GM21619 (cell line): ENCODE data around the gene LCN15.
A peak's percentile ranks its signal among the peaks of the same experiment; 100 is the strongest.
"Not testable (repeated sequence)": the region's sequence is repeated elsewhere in the genome, so short reads cannot be mapped to it uniquely, and the experiment has no call there.

Source experiments
- ATAC-seq: cut with Tn5 transposase; IDR thresholded peaks from one replicate; pipeline ENCODE4 v1.9.1; 2021; ENCODE audit not compliant: unreplicated experiment

LCN15 gene

DNA sequence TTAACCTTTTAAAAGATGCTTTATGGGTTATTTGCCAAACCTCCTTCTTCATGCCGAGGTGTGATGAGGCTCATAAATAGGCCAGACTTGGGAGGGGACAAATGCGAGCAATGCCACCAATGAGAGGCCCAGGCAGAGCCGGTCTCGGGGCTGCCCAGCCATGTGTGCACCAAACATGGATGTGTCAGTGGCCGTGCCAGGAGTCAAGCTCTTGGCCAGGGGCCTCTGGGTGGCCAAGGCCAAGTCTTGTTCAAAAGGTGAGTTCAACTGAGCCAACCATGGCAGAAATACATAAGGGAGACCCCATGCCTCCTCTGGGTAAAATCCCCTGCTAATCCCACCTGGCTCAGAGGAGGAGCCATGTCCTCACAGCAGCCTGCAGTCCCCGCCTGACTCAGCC, 10.9 kb upstream of the LCN15 start:
- no peak for ATAC-seq

DNA sequence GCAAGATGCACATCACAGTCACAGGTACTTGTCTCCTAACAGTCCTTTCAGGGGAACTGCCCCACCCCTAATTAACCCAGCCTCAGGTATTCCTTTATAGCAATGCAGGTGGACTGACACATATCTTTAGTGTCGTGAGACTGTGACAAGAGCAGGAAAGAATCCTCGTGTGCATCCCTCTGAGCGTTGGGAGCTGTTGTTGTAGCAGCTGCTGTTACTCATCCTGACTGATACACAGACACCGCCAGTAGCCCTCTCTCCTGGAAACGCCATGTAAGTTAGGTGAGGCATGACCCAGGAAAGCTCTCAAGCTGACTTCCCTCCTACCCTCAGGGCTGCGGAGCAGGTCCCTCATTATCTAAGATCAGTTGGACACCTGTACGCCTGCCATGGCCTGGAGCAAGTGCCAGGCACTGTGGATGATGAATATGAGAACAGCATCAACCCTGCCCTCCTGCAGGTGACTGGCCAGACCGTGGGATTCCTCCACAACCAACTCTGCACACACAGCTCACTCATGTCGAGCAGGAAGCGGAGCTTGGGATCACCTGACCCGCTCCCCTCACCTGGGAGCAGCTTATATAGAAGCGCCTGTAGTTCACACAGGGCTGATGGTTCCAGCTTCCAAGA, 10.2 kb upstream of the LCN15 start:
- ATAC-seq = no peak

DNA sequence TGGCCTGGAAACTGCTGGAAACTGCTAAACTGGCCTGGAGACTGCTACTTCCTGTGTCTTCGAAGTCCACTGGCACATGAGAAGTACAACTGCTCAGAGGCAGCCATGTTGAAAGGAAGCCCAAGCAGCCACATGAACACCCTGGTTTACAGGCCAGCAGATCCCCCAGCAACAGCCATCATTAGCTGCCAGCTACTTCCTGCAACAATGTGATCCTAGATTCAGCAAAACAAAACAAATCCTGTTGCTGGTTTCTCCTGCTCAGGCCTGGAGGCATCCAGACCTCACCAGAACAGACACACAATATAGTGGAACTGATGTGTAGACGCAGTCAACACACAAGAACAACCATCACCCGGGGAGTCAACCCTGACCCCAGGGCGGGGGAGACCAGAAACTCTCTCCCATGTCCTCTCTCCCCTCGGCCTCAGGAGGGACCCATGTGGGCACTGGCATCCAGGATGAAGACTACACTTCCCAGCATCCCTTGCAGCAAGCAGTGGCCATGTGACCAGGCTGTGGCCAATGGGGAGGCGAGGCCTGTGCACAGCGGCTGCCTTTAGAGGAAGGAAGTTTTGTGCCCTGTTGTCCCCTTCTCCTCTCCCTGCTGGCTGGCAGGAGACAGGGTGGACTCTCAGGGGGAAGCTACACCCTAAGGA, 9.2 kb upstream of the LCN15 start:
- no peak for ATAC-seq

DNA sequence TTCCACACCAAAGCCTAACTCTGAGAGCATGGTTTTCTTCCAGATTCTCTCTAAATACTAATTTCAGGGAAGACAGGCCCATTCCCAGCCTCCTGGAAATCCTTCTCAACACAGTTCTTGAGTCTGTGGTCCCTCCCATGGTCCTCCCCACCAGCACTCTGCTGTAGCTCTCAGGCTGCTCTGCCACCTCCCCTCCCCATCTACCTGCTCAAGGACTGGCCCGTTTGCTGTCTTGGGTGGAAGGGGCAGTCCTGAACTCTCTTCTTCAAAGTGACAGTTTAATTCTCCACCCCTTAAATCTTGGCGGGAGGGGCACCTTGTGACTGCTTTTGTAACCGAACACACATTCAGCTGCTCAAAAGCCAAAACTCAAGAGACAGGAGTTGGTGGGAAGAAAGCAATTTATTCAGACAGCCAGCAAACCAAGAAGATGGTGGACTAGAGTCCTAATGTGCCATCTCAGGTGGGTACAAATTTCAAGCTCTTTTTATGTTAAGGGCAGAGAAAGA, 7.6 kb upstream of the LCN15 start:
- no peak for ATAC-seq

DNA sequence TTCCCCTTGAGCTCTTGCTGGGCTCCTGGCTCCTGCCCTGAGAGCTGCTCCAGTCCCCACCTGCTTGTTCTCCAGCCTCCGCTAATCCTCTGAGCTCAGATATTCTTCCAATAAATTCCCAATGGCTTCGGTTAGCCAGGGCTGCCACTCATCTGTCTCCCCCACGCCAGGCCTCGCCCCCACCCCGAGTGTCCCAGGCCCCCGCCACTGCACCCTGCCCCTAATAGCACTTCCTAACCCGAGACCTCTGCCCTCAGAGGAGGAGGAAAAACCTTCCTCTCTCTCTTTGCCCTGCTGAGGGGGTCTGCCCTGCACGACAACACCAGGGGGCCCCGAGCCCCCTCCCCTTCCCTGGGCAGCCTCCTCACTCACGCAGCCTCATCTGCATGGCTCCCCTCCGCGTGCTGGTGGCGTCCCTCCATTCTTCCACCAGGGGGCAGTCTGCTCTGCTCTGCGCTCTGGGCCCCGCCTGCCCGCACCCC, 5.4 kb upstream of the LCN15 start:
- no peak for ATAC-seq

DNA sequence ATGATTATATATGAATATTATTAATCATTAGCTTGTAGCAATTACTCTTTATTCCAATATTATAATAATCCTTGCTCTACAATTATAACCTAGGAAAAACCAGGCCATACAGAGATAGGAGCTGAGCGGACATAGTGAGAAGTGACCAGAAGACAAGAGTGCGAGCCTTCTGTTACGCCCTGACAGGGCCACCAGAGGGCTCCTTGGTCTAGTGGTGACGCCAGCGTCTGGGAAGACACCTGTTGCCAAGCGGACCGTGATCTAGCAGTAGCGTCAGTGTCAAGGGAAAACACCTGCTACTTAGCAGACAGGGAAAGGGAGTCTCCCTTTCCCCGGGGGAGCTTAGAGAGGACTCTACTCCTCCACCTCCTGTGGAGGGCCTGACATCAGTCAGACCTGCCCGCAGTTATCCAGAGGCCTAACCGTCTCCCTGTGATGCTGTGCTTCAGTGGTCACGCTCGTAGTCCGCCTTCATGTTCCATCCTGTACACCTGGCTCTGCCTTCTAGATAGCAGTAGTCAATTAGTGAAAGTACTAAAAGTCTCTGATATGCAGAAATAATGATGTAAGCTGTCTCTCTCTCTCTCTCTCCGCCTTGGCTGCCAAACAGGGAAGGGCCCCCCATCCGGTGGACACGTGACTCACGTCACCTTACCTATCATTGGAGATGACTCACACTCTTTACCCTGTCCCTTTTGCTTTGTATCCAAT, 2.2 kb upstream of the LCN15 start:
- not testable (repeated sequence) for ATAC-seq

DNA sequence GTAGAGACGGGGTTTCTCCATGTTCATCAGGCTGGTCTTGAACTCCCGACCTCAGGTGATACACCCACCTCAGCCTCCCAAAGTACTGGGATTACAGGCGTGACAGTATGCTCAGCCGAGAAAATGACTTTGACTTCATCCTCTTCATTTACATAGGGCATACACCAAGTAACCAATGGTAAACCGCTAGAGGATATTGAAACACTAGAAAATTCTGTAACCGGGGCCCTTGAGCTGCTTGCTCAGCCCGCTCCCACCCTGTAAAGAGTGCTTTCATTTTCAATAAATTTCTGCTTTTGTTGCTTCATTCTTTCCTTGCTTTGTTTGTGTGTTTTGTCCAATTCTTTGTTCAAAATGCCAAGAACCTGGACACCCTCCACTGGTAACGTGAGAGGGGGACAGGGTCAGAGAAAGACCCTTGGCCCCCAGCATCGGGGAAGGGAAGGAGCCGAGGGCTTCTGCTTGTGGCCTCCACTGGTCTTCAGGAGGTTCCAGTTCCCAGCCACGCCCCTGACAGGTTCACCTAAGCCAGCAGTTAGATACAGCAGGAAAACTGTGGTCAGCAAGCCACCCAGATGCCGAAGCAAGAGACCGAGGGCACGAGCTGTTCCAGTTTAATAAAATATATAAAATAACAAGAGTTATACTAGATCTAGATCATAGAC, 1.6 kb upstream of the LCN15 start:
- peak; percentile 67 for ATAC-seq

DNA sequence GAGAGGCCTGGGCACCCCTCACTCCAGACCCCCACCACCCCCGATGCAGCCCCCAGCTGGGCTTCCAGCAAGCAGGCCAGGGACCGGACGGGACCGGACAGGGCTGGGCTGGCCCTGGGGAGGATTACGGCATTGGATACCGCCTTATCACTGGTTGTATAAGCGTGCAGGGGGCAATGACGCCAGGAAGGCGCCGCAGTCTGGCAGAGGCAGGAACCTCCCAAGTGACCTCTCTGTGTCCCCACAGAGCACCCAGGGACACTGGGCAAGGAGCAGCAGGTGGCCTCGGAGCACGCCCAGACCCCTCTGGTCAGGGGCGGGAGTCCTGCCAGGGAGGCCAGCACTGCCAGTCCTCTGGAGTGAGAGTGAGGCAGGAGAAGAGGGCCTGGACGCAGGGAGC, 723 bp upstream of the LCN15 start:
- no peak for ATAC-seq

DNA sequence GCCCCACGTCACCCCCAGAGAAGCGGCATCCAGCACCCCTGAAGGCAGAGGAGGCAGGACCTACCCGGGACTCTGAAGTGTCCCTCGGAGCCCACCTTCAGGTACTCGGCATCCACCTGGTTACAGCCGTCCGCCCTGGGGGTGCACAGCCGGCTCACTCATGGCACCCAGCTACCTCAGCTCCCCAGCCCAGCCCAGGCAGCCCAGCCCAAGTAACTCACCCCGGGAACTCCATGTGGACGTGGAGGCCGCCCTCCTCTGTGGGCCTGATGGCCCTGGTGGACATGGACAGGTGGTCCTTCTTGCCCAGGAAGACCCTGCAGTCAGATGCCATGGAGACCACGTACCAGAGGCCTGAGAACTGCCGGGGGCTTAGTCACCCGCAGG, 676 bp downstream of the LCN15 start:
- no peak for ATAC-seq

DNA sequence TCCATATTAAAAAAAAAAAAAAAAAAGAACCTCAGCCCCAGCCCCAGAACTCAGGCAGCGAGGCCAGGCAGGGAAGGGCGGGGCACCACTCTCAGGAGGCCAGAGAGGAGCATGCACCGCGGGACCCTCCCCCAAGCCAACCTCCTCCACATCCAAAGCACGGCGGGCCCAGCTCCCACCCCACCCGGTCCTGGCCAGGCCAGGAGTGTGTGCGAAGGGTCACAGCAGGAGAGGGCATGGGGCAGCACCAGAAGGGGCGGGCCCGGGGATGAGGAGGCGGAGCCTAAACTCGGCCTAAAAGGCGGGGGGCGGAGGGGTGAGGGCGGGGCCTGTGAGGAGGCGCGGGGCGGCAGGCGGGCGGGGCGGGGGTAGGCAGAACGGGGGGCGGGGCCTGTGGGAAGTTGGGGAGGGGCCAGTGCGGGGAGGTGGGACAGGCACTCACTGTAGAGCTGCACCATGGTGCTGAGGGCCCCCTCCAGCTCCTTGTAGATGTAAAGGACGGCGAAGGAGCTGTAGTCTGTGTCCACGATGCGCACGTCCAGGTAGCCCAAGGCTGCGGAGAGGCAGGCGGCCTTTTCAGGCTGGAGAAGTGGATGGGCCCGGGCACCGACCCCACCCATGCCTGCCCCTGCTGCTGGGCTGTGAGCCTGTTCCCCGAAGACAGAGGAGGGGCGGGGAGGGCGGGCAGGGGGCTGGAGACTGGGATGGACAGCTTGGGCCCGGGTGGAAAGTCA, 1.2 kb downstream of the LCN15 start:
- no peak for ATAC-seq

DNA sequence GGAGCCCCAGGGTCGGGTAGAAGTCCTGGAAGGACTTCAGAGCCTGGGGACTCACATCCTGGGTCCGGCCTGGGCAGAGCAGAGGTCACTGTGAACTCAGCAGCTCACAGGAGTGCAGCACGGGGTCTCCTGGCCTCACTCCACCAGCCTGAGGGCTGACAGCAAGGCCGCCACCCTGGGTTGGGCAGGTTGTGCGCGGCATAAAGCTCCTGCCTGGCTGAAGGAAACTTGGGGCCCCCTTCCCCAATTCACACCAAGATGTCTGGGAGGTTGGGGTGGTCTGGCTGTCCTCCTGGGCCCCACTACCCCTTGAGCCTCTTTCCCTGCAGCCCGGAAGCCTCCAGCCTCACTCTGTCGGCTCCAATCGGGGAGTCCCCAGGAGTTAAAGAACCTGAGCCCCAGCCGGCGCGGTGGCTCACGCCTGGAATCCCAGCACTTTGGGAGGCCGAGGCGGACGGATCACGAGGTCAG, 2.1 kb downstream of the LCN15 start:
- ATAC-seq = no peak

DNA sequence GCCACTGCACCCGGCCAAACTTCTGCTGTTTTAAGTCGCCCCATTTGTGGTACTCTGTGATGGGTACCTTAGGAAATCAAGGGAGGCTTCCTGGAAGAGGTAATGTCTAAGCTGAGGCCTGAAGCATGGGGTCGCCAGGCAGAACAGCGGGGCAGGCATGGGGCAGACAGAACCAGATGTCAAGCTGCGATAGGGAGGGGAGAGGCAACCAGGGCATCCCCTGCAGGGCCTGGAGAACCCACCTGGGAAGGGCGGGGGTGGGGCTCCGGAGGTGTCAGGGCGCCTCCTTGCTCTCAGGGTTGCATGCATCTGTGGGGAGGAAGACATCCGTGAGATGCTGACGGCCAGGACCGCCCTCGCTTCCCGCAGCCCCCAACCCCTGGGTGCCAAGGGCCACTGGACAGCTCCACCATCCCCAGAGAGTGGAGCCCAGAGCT, 2.8 kb downstream of the LCN15 start:
- ATAC-seq = no peak

DNA sequence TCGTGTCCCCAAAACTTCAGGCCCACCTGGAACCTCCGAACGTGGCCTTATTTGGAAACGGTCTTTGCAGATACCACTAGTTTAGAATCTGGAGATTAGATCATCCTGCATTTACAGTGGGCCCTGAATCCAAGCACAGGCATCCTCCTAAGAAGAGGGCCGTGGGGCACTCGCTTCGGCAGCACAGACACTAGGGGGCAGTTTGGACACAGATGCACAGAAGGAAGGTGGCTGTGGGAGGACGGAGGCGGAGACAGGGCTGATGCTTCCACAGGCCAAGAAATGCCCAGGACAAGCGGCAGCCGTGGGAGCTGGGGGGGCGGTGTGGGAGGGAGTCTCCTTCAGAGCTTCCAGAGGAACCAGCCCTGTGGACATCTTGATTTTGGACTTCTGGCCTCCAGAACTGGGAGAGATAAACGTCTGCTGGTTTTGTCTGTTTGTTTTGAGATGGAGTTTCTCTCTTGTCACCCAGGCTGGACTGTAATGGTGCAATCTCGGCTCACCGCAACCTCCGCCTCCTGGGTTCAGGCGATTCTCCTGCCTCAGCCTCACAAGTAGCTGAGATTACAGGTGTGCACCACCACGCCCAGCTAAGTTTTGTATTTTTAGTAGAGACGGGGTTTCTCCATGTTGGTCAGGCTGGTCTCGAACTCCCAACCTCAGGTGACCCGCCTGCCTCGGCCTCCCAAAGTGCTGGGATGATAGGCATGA, 3.3 kb downstream of the LCN15 start:
- not testable (repeated sequence) for ATAC-seq

DNA sequence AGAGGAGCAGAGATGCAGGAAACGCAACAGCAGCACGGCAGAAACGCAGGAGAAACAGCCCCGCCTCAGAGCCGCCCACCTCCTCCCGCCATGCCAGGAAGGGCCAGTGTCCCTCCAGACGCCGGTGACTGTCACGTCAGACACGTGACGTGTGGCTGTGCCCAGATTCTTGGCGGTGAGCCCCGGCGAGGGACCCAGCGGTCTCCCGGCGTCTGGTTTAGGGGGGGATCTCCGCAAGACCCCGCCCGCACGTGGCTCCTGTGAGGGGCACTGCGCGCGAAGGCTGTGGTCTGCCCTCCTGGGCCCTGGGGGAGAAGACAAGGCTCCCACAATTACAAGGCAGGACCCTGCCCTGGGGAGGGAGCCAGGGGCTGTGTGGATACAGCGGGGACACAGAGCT, 3.9 kb downstream of the LCN15 start:
- no peak for ATAC-seq

DNA sequence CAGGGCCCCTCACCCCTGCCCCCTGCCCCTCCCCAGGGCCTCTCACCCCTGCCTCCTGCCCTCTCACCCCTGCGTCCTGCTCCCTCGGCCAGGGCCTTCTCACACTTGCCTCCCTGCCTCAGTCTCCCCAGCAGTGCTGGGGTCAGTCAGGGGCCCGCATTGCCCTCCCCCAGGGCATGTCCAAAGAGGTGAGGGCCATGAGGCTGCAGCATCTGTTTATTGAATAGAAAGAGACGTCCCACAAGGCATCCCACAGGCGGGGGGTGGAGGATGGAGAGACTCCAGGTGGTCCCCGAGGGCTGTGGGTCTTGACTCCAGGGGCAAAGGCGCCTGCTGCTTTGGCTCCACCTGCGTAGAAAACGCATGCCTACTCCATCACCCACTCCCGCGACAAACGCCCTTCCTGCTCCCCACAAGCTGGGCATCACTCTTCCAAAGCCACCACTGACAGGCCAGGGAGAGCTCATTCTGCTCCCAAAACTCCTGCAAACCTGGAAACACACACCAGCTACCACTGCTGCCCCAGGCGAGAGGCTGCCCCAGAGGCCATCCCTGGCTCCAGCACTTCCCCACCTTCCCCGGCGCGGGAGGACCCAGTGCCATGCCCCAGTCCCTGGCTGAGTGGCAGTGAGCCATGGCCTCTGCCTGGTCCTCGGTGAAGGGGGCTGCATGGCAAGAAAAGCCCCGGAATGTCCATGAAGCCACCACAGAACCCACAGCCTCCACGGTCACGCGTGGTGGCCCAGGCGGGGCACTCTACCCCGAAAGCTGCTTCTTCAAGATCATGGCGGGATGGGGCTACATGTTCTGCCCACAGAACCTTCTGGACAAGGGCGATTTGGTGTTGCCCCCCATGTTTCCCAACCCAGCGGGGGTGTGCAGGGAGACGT, 4.6 kb downstream of the LCN15 start:
- ATAC-seq = no peak

DNA sequence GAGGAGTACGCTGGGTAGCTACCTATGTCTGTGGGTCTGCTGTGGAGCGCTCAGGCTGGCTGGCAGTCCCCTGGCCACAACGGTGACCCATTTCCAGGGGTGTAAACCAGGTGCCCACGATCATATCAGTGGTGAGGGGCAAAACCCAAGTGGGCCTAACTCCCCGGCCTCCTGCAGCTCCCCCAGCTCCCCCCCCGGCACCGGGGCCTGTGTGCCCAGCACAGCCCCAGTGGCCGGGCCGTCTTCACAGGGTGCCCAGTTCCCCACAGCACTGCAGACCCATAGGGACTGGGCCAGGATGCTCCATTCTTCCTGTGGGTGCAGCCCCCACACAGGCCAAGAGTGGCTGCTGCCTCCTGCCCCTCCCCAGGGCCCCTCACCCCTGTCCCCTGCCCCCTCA, 5.3 kb downstream of the LCN15 start:
- ATAC-seq = no peak

DNA sequence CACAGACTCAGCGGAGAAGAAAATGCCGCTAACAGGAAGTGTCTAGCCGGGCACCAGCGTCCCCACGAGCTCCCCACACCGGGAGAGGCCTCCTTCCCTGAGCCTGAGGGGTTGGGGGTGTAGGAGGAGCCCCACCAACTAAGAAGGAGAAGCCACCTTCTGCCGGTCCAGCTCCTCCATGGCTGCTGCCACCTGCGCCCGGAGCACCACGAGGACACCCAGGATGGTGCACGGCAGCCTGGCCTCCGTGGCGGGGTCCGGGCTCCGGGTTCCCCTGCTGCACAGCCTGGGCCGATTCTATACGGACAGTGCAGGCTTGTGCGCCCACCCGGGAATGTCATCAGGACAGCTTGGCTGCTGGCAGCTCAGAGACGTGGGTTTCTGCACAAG, 6.6 kb downstream of the LCN15 start:
- no peak for ATAC-seq

DNA sequence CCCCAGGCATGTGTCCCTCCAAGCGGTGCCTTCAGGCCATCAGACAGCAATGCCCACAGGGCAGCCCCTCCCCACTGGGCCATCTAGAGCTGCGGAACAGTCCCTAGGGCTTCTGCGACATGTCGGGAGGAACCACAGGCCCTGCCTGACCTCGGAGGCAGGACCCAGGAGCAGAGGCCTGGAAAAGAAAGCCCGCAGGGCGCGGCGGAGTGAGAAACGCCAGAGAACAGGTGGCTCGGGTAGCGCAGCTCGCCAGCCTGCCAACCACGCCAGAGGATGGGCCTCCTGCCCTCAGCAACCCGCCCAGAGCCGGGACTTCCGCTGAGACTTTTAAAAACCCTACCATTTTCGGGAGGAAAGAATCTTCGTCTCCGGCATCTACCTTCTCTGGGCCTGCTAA, 7.0 kb downstream of the LCN15 start:
- no peak for ATAC-seq

DNA sequence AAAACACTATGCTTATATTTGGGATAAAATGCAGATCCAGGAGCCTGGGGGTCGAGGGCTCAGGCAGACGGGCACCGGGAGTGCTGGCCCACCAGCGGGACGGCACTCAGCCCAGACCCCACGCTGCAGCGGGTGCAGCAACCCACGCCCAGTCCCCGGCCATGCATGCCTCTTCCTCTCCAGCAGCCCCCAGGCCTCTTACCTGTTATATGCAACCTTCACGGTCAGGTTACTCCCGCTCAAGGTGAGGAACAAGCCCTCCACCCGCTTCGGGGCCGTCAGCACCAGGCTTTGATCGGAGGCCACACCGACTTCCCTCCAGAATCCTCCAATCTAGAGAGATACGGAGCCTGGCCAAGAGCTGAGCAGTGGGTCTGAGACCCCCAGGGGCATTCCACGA, 7.5 kb downstream of the LCN15 start:
- ATAC-seq = no peak
